ENCODE measurements around the gene SYT15.
"Not testable (repeated sequence)": the region's sequence is repeated elsewhere in the genome, so short reads cannot be mapped to it uniquely, and the experiment has no call there.

DNA sequence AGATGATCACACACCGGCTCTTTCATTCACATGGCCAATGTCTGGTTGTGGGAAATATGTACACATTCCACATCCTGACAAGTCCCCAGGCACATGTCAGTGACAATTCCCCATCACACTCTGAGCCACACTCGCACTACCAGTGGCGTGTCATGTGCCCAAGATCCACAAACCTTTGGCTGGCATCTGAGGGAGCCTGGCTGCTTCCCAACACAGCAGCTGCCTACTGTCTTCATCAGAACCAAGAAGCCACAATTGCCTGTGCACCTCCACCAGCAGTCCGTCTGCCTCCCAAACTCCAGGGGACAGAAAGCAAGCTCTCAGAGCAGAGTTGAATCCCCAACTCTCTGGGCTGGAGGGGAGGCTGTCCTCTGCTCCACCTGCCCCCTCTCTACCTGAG is 6.2 kb upstream of the SYT15 start:
- TF ChIP-seq, protein P1, sequence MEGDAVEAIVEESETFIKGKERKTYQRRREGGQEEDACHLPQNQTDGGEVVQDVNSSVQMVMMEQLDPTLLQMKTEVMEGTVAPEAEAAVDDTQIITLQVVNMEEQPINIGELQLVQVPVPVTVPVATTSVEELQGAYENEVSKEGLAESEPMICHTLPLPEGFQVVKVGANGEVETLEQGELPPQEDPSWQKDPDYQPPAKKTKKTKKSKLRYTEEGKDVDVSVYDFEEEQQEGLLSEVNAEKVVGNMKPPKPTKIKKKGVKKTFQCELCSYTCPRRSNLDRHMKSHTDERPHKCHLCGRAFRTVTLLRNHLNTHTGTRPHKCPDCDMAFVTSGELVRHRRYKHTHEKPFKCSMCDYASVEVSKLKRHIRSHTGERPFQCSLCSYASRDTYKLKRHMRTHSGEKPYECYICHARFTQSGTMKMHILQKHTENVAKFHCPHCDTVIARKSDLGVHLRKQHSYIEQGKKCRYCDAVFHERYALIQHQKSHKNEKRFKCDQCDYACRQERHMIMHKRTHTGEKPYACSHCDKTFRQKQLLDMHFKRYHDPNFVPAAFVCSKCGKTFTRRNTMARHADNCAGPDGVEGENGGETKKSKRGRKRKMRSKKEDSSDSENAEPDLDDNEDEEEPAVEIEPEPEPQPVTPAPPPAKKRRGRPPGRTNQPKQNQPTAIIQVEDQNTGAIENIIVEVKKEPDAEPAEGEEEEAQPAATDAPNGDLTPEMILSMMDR (IDR thresholded peaks at IDR 0.05), result not testable (repeated sequence)
- not testable (repeated sequence) for TF ChIP-seq POLR2AphosphoS5, POLR2A (IDR thresholded peaks at IDR 0.05)

Measured in upper lobe of left lung (tissue), 4 donors.